H1 (cell line): Measurements from ENCODE around the gene MED12L. TPM values are rescaled to one million over a fixed set of nuclear protein-coding genes. Genes with fewer than 3 reads are reported as not detected.

Experiments
- CTCF ChIA-PET: fragments of 300-600 bp; sonication (Branson Sonifier 250); formaldehyde crosslinking; loops from one replicate; lab custom pipeline; 2021; ENCODE audit not compliant: partially characterized antibody; lab: Charles Lee
- POLR2A ChIA-PET: fragments of 300-600 bp; sonication (Branson Sonifier 250); formaldehyde crosslinking; loops from one replicate; lab custom pipeline; 2021; ENCODE audit warnings: inconsistent platforms; ENCODE audit not compliant: partially characterized antibody; lab: Charles Lee
- DNase-seq, 2 experiments: peaks; one replicate each; pipeline versions ENCODE4 v3.0.0 to v3.0.0-alpha.2; 2010 to 2022; ENCODE audit warnings: low spot score in 2 of 2, low read depth in 1 of 2, mixed read lengths in 1 of 2
- FAIRE-seq: peaks from 2 replicates; lab custom pipeline; 2011; peaks lifted over from hg19 to GRCh38; lab: Jason Lieb, UNC
- H2AFZ ChIP-seq: 2 replicates; pipeline ENCODE4 v1.8.1; 2012; ENCODE audit warnings: low read length, inconsistent platforms
- H2AK5ac ChIP-seq: 2 replicates; pipeline ENCODE4 v1.6.1; 2013; ENCODE audit warnings: low read depth, low read length
- H2BK120ac ChIP-seq: replicated peaks from 2 replicates; pipeline ENCODE3; 2013; ENCODE audit warnings: low read depth, low read length, inconsistent platforms
- H2BK12ac ChIP-seq: 2 replicates; pipeline ENCODE4 v1.6.1; 2013; ENCODE audit warnings: low read depth, low read length
- H2BK15ac ChIP-seq: 2 replicates; pipeline ENCODE4 v1.6.1; 2013; ENCODE audit warnings: low read length
- H2BK20ac ChIP-seq: 2 replicates; pipeline ENCODE4 v1.6.1; 2013; ENCODE audit warnings: low read length
- H2BK5ac ChIP-seq: 2 replicates; pipeline ENCODE4 v1.6.1; 2013; ENCODE audit warnings: low read depth, low read length
- H3K14ac ChIP-seq: 2 replicates; pipeline ENCODE4 v1.6.1; 2013; ENCODE audit warnings: inconsistent platforms; ENCODE audit not compliant: insufficient read length
- H3K18ac ChIP-seq: 2 replicates; pipeline ENCODE4 v1.6.1; 2013; ENCODE audit warnings: low read length; ENCODE audit errors: extremely low read depth
- H3K23ac ChIP-seq: 2 replicates; pipeline ENCODE4 v1.6.1; 2013; ENCODE audit warnings: inconsistent platforms; ENCODE audit not compliant: insufficient read length
- H3K23me2 ChIP-seq: 2 replicates; pipeline ENCODE4 v1.6.1; 2013; ENCODE audit warnings: low read depth, low read length
- H3K27ac ChIP-seq: 2 replicates; pipeline ENCODE4 v1.6.1; 2011; ENCODE audit warnings: low read depth, low read length, inconsistent platforms
- H3K27me3 ChIP-seq, 4 experiments: replicated peaks in 1 of 4; 1 replicate in 1 of 4; 2 replicates in 3 of 4; pipeline versions ENCODE4 v1.6.1 to v1.8.1; 2011 to 2013; ENCODE audit warnings: low read length in 3 of 4, mild to moderate bottlenecking in 3 of 4, inconsistent platforms in 2 of 4, mixed read lengths in 2 of 4, moderate library complexity in 1 of 4; ENCODE audit not compliant: control insufficient read depth in 3 of 4, insufficient read depth in 3 of 4; ENCODE audit errors: extremely low read depth in 1 of 4
- H3K36me3 ChIP-seq, 4 experiments: 2 replicates each; pipeline versions ENCODE4 v1.6.1 to v1.8.1; 2011 to 2013; ENCODE audit warnings: mild to moderate bottlenecking in 4 of 4, low read length in 3 of 4, moderate library complexity in 2 of 4, control low read depth in 1 of 4, inconsistent platforms in 1 of 4; ENCODE audit not compliant: insufficient read depth in 4 of 4, control insufficient read depth in 2 of 4
- H3K4ac ChIP-seq: replicated peaks from 2 replicates; pipeline ENCODE3; 2013; ENCODE audit warnings: low read length, low read depth, mixed read lengths, inconsistent platforms; ENCODE audit not compliant: insufficient read length
- H3K4me1 ChIP-seq, 4 experiments: replicated peaks in 1 of 4; 1 replicate in 1 of 4; 2 replicates in 3 of 4; pipeline versions ENCODE4 v1.6.1 to v1.8.1; 2011 to 2013; ENCODE audit warnings: low read length in 3 of 4, inconsistent platforms in 2 of 4, mixed read lengths in 1 of 4; ENCODE audit not compliant: insufficient read depth in 4 of 4, control insufficient read depth in 3 of 4
- H3K4me2 ChIP-seq, 2 experiments: 2 replicates each; pipeline versions ENCODE4 v1.6.1 to v1.8.1; 2011 to 2013; ENCODE audit warnings: low read depth in 2 of 2, low read length in 2 of 2, control low read depth in 1 of 2, inconsistent platforms in 1 of 2, mild to moderate bottlenecking in 1 of 2; ENCODE audit not compliant: insufficient read depth in 1 of 2
- H3K4me3 ChIP-seq, 4 experiments: fragments of 200-600, 300-600 bp in 1 of 4; sonication (generic), shearing (Covaris generic), sonication (Bioruptor Twin) in 1 of 4; 2 replicates each; pipeline versions ENCODE4 v1.5.1 to v1.8.1; 2011 to 2016; ENCODE audit warnings: low read length in 4 of 4, low read depth in 3 of 4, control low read depth in 2 of 4, inconsistent platforms in 2 of 4, mild to moderate bottlenecking in 2 of 4, mixed read lengths in 1 of 4, moderate library complexity in 1 of 4; ENCODE audit not compliant: insufficient read depth in 2 of 4; ENCODE audit errors: extremely low read depth in 1 of 4
- H3K56ac ChIP-seq: replicated peaks from 2 replicates; pipeline ENCODE3; 2013; ENCODE audit warnings: low read depth, mild to moderate bottlenecking, mixed read lengths, low read length, inconsistent platforms; ENCODE audit not compliant: insufficient read length
- H3K79me1 ChIP-seq: 2 replicates; pipeline ENCODE4 v1.6.1; 2013; ENCODE audit warnings: low read depth, low read length, control low read depth
- H3K79me2 ChIP-seq, 2 experiments: 2 replicates each; pipeline versions ENCODE4 v1.6.1 to v1.8.1; 2012 to 2013; ENCODE audit warnings: low read length in 2 of 2, mild to moderate bottlenecking in 2 of 2, inconsistent platforms in 1 of 2; ENCODE audit not compliant: insufficient read depth in 2 of 2, control insufficient read depth in 1 of 2
- H3K9ac ChIP-seq, 4 experiments: replicated peaks in 1 of 4; 1 replicate in 1 of 4; 2 replicates in 3 of 4; pipeline versions ENCODE4 v1.6.1 to v1.8.1; 2011 to 2013; ENCODE audit warnings: low read depth in 3 of 4, low read length in 3 of 4, control low read depth in 2 of 4, mild to moderate bottlenecking in 2 of 4, moderate library complexity in 2 of 4, inconsistent platforms in 1 of 4; ENCODE audit errors: extremely low read depth in 1 of 4
- H3K9me3 ChIP-seq, 2 experiments: 2 replicates each; pipeline versions ENCODE4 v1.6.1 to v1.8.1; 2012 to 2013; ENCODE audit warnings: mild to moderate bottlenecking in 2 of 2, moderate library complexity in 2 of 2, control low read depth in 1 of 2, inconsistent platforms in 1 of 2, low read depth in 1 of 2, low read length in 1 of 2, mixed read lengths in 1 of 2; ENCODE audit not compliant: insufficient read depth in 2 of 2
- H4K20me1 ChIP-seq, 2 experiments: replicated peaks in 1 of 2; 2 replicates each; pipeline versions ENCODE3 to v1.8.1; 2011 to 2013; ENCODE audit warnings: inconsistent platforms in 2 of 2, low read length in 2 of 2, mild to moderate bottlenecking in 1 of 2; ENCODE audit not compliant: insufficient read depth in 2 of 2, control insufficient read depth in 1 of 2
- H4K5ac ChIP-seq: 2 replicates; pipeline ENCODE4 v1.6.1; 2013; ENCODE audit warnings: low read length, low read depth, mixed read lengths, inconsistent platforms; ENCODE audit not compliant: insufficient read length
- H4K8ac ChIP-seq: 2 replicates; pipeline ENCODE4 v1.8.0; 2013; ENCODE audit warnings: mild to moderate bottlenecking, moderate library complexity, low read length, inconsistent platforms; ENCODE audit not compliant: insufficient read depth; ENCODE audit errors: extremely low read depth
- H4K91ac ChIP-seq: replicated peaks from 2 replicates; pipeline ENCODE3; 2013; ENCODE audit warnings: low read length, mixed read lengths, inconsistent platforms; ENCODE audit not compliant: insufficient read length
- ATF3 ChIP-seq: IDR thresholded peaks from 2 replicates; pipeline ENCODE4 v1.6.1; 2011; ENCODE audit warnings: low read depth, mild to moderate bottlenecking, low read length; ENCODE audit not compliant: insufficient read depth
- EP300 ChIP-seq, 2 experiments: IDR thresholded peaks; 1 replicate in 1 of 2; 2 replicates in 1 of 2; pipeline ENCODE4 v1.6.1; 2011 to 2012; ENCODE audit warnings: low read depth in 2 of 2, low read length in 2 of 2, mild to moderate bottlenecking in 2 of 2, borderline replicate concordance in 1 of 2, inconsistent platforms in 1 of 2, moderate library complexity in 1 of 2
- RAD21 ChIP-seq, 2 experiments: IDR thresholded peaks in 1 of 2; conservative IDR thresholded peaks in 1 of 2; 2 replicates each; pipeline ENCODE4 v1.6.1; 2011; ENCODE audit warnings: low read depth in 2 of 2, low read length in 2 of 2, improper control_type of control experiment in 1 of 2, inconsistent platforms in 1 of 2, mild to moderate bottlenecking in 1 of 2, moderate library complexity in 1 of 2
- SAP30 ChIP-seq: fragments of 300-600 bp; sonication (generic); IDR thresholded peaks from 2 replicates; pipeline ENCODE4 v1.7.1; 2012; ENCODE audit warnings: low read length, moderate library complexity, mild to moderate bottlenecking, inconsistent platforms; ENCODE audit not compliant: insufficient read depth, insufficient replicate concordance
- SIN3A ChIP-seq, 2 experiments: IDR thresholded peaks in 1 of 2; conservative IDR thresholded peaks in 1 of 2; 2 replicates each; pipeline ENCODE4 v1.6.1; 2011 to 2012; ENCODE audit warnings: low read length in 2 of 2, improper control_type of control experiment in 1 of 2, low read depth in 1 of 2, mild to moderate bottlenecking in 1 of 2
- SP4 ChIP-seq: IDR thresholded peaks from 2 replicates; pipeline ENCODE4 v1.6.1; 2012; ENCODE audit warnings: low read length, inconsistent platforms
- SRF ChIP-seq: IDR thresholded peaks from 2 replicates; pipeline ENCODE4 v1.6.1; 2011; ENCODE audit warnings: mild to moderate bottlenecking, low read depth, low read length, moderate library complexity
- SUZ12 ChIP-seq: fragments of 200-600 bp; sonication (generic); IDR thresholded peaks from 2 replicates; pipeline ENCODE4 v1.6.1; 2012; ENCODE audit warnings: mild to moderate bottlenecking, inconsistent platforms, low read length, moderate library complexity, mixed read lengths
- TBP ChIP-seq: IDR thresholded peaks from 2 replicates; pipeline ENCODE4 v1.6.1; 2011; ENCODE audit warnings: low read depth, low read length, improper control_type of control experiment
- TCF12 ChIP-seq: IDR thresholded peaks from 2 replicates; pipeline ENCODE4 v1.6.1; 2011; ENCODE audit warnings: low read depth, mild to moderate bottlenecking, low read length
- USF2 ChIP-seq: IDR thresholded peaks from 2 replicates; pipeline ENCODE4 v1.6.1; 2011; ENCODE audit warnings: low read length, improper control_type of control experiment
- WGBS, 2 experiments: shearing (Covaris generic) in 1 of 2; methylation state at CpG; one replicate each; pipeline versions ENCODE4 v1.1.6 to v1.1.7; 2013 to 2015; ENCODE audit warnings: low lambda C conversion rate in 2 of 2, mixed read lengths in 2 of 2, inconsistent platforms in 1 of 2, low coverage in 1 of 2, missing lambda C conversion rate in 1 of 2; ENCODE audit not compliant: insufficient replicate concordance in 2 of 2, insufficient coverage in 1 of 2, insufficient read length in 1 of 2; ENCODE audit errors: extremely low coverage in 1 of 2, missing lambda C conversion rate in 1 of 2; 5-methylcytosine and 5-hydroxymethylcytosine counted together
- polyA plus RNA-seq, 7 experiments: library from polyadenylated mRNA; depleted of rRNA in 3 of 7; stranded (reverse) in 5 of 7; unstranded in 2 of 7; fragments of >200 nt in 5 of 7; fragments of 200-250 nt in 2 of 7; gene quantifications; 1 replicate in 5 of 7; 2 replicates in 1 of 7; 4 replicates in 1 of 7; pipeline versions ENCODE4 v1.2.1 to v1.2.3, GENCODE V29; 2011 to 2013; ENCODE audit warnings: missing spikeins in 2 of 7, mixed read lengths in 2 of 7
- total RNA-seq: library from RNA; stranded (reverse); fragmentation: NEBNext Ultra II Directional; extraction: Animal tissue kit (Norgen Biotek cat#: 25700); gene quantifications from 2 replicates; pipeline ENCODE4 v1.2.1, GENCODE V29; 2021

MED12L gene
- total and polyA plus RNA-seq, 2 of the 8 experiments (the other 6 are each of a cell fraction or from before 2014, with no cell fraction given), result 3.6 to 26.2 TPM

GRCh38 chr3:151130428-151130827 lies 45.0 kb downstream of the MED12L start:
- H2BK5ac ChIP-seq, result no peak overlapping the region
- no peak overlapping the region for H3K4ac ChIP-seq
- no peaks in the 10 kb centered on the region for H3K79me2 ChIP-seq
- no peaks in the 10 kb centered on the region for H3K27me3 ChIP-seq
- no peak overlapping the region for H2AK5ac ChIP-seq
- H3K4me3 ChIP-seq, result no peak overlapping the region
- no peak overlapping the region for H4K91ac ChIP-seq
- no peak overlapping the region for H3K23ac ChIP-seq
- no peak overlapping the region for H2BK15ac ChIP-seq
- H3K14ac ChIP-seq, result no peak overlapping the region
- H3K4me2 ChIP-seq, result no peak overlapping the region
- H2BK20ac ChIP-seq, result no peak overlapping the region
- ChIA-PET CTCF (interaction anchor here (1.0 to 1.7 kb wide), 2 partner anchors 15 to 26 kb away, joined by 4 to 6 read pairs; no protein-coding TSS in a partner anchor), POLR2A (no interaction called here)
- no peak overlapping the region for H2AFZ ChIP-seq
- WGBS, 2 experiments, result 96% methylated on average over 8 of the region's 8 CpGs; no CpG with 5 or more reads in 1 of the 2 experiments
- H4K20me1 ChIP-seq, result peaks cover 0 to 1% of the 10 kb centered on the region in 2 experiments
- H3K9me3 ChIP-seq, result no peaks in the 10 kb centered on the region
- peaks cover 0 to under 1% (median 0%) of the 10 kb centered on the region in 4 experiments; a peak in 1 of 7 replicates for H3K4me1 ChIP-seq
- H3K27ac ChIP-seq, result no peak overlapping the region
- no peak overlapping the region for H4K5ac ChIP-seq
- no peak overlapping the region for H3K56ac ChIP-seq
- H2BK120ac ChIP-seq, result no peak overlapping the region
- no peak overlapping the region for H3K18ac ChIP-seq
- peaks cover 3% of the 10 kb centered on the region; the same call in 1 of the 2 replicates for H3K79me1 ChIP-seq
- H2BK12ac ChIP-seq, result no peak overlapping the region
- H3K36me3 ChIP-seq, result peaks cover 0 to 11% (median 2%) of the 10 kb centered on the region in 4 experiments; a peak in 4 of 8 replicates
- H3K9ac ChIP-seq, result no peak overlapping the region
- H3K23me2 ChIP-seq, result no peaks in the 10 kb centered on the region
- DNase-seq, result no peak
- FAIRE-seq, result no peak
- no peak overlapping the region for H4K8ac ChIP-seq
- TF ChIP-seq SRF, result no peak
- no peak for TF ChIP-seq RAD21 (IDR thresholded peaks at IDR 0.05 in 1 of 2, conservative IDR thresholded peaks at IDR 0.05 in 1 of 2; ENCODE audit: low read depth in 2 of 2, low read length in 2 of 2)
- no peak for TF ChIP-seq TBP
- TF ChIP-seq SUZ12, result no peak
- no peak for TF ChIP-seq USF2
- no peak for TF ChIP-seq SIN3A (conservative IDR thresholded peaks at IDR 0.05 in 1 of 2, IDR thresholded peaks at IDR 0.05 in 1 of 2; ENCODE audit: low read depth in 1 of 2, low read length in 2 of 2)
- TF ChIP-seq TCF12, result no peak
- TF ChIP-seq SAP30, result no peak
- no peak for TF ChIP-seq EP300 (IDR thresholded peaks at IDR 0.05; ENCODE audit: borderline replicate concordance in 1 of 2, low read depth in 2 of 2, low read length in 2 of 2)
- no peak for TF ChIP-seq ATF3
- TF ChIP-seq SP4, result no peak
